PC-9 (cell line): Measurements from ENCODE around the gene GNAQ. TPM values are rescaled to one million over a fixed set of nuclear protein-coding genes. Genes with fewer than 3 reads are reported as not detected.
A peak's percentile ranks its signal among the peaks of the same experiment; 100 is the strongest.

ENCODE experiments used
- BruUV-seq: library from RNA; stranded (reverse); fragments of 400-500 nt; replicated peaks from 2 replicates; lab custom pipeline; 2021; lab: Mats Ljungman, UMichigan
- CTCF ChIA-PET: fragments of 300-600 bp; sonication (Branson Sonifier 250); formaldehyde crosslinking; loops from one replicate; lab custom pipeline; 2022; ENCODE audit warnings: antibody characterized with exemption; lab: Charles Lee
- POLR2A ChIA-PET: fragments of 300-600 bp; sonication (Branson Sonifier 250); formaldehyde crosslinking; loops from one replicate; lab custom pipeline; 2022; ENCODE audit warnings: antibody characterized with exemption; ENCODE audit not compliant: unreplicated experiment; lab: Charles Lee
- DNase-seq, 2 experiments: peaks; one replicate each; pipeline versions ENCODE4 v3.0.0 to v3.0.0-alpha.2; 2015 to 2022; ENCODE audit warnings: mixed read lengths in 1 of 2
- H2AFZ ChIP-seq: fragments of 200-600 bp; sonication (generic); 2 replicates; pipeline ENCODE4 v1.8.1; 2017; ENCODE audit warnings: antibody characterized with exemption
- H3F3A ChIP-seq: fragments of 200-600 bp; sonication (generic); 2 replicates; pipeline ENCODE4 v1.8.1; 2017; ENCODE audit warnings: antibody characterized with exemption, mild to moderate bottlenecking, low read depth; ENCODE audit not compliant: insufficient read depth
- H3K27ac ChIP-seq: fragments of 200-600 bp; sonication (generic); 2 replicates; pipeline ENCODE4 v1.6.1; 2016; ENCODE audit warnings: mixed run types
- H3K27me3 ChIP-seq: fragments of 200-600 bp; sonication (generic); 2 replicates; pipeline ENCODE4 v1.6.1; 2016; ENCODE audit warnings: low read depth, mixed run types; ENCODE audit not compliant: insufficient read depth
- H3K36me3 ChIP-seq: fragments of 200-600 bp; sonication (generic); 2 replicates; pipeline ENCODE4 v1.6.1; 2016; ENCODE audit warnings: low read depth, mixed run types
- H3K4me1 ChIP-seq: fragments of 200-600 bp; sonication (generic); replicated peaks from 2 replicates; pipeline ENCODE4 v1.6.1; 2016; ENCODE audit warnings: mixed run types; ENCODE audit not compliant: insufficient read depth
- H3K4me2 ChIP-seq: fragments of 200-600 bp; sonication (generic); 2 replicates; pipeline ENCODE4 v1.6.1; 2017; ENCODE audit warnings: mixed run types
- H3K4me3 ChIP-seq: fragments of 200-600 bp; sonication (generic); 2 replicates; pipeline ENCODE4 v1.6.1; 2016; ENCODE audit warnings: mixed run types
- H3K79me2 ChIP-seq: fragments of 200-600 bp; sonication (generic); 2 replicates; pipeline ENCODE4 v1.6.1; 2017; ENCODE audit warnings: low read depth, mixed run types
- H3K9me2 ChIP-seq: fragments of 200-600 bp; sonication (generic); 2 replicates; pipeline ENCODE4 v1.8.1; 2017; ENCODE audit warnings: mild to moderate bottlenecking; ENCODE audit not compliant: insufficient read depth
- H3K9me3 ChIP-seq: fragments of 200-600 bp; sonication (generic); 2 replicates; pipeline ENCODE4 v1.8.1; 2016; ENCODE audit warnings: low read depth; ENCODE audit not compliant: insufficient read depth
- H4K20me1 ChIP-seq: fragments of 200-600 bp; sonication (generic); 2 replicates; pipeline ENCODE4 v1.8.1; 2017; ENCODE audit not compliant: insufficient read depth
- CTCF ChIP-seq: fragments of 200-600 bp; sonication (generic); conservative IDR thresholded peaks from 2 replicates; pipeline ENCODE4 v1.6.1; 2017; ENCODE audit warnings: mixed run types, antibody characterized with exemption, mild to moderate bottlenecking, moderate library complexity
- EZH2 ChIP-seq: fragments of 200-600 bp; sonication (generic); IDR thresholded peaks from 2 replicates; pipeline ENCODE4 v1.8.0; 2017; ENCODE audit warnings: antibody characterized with exemption, low read depth
- intact Hi-C: fragments of 100-400 bp; cut with micrococcal nuclease; formaldehyde crosslinking; loops from one replicate; pipeline ENCODE4 v1.10.0; 2022; ENCODE audit not compliant: unreplicated experiment
- total RNA-seq: library from RNA; stranded (reverse); gene quantifications from 2 replicates; pipeline ENCODE4 v1.2.3, GENCODE V29; 2021

The GNAQ gene
- total RNA-seq, 1 experiment from 2014 or later, result 51.6 TPM

- CTCF ChIA-PET, result interaction anchor here (2.1 kb wide), 1 partner anchor 319 kb away, joined by 17 read pairs; no protein-coding TSS in a partner anchor
- H3K9me2 ChIP-seq, result no peaks in the 10 kb centered on the region
- BruUV-seq, result no TSS peak
These were observed 279.1 kb downstream of the GNAQ start for GRCh38 chr9:77752554-77752953.

GRCh38 chr9:77751341-77752091, 280.1 kb downstream of the GNAQ start:
- Histone ChIP-seq H3K79me2 (no peaks in the 10 kb centered on the region), H3K4me2 (no peak overlapping the region), H3K36me3 (no peaks in the 10 kb centered on the region), H3K27me3 (no peaks in the 10 kb centered on the region), H3K27ac (no peak overlapping the region), H3K4me3 (no peak overlapping the region), H3F3A (no peaks in the 10 kb centered on the region), H4K20me1 (no peaks in the 10 kb centered on the region), H3K9me3 (no peaks in the 10 kb centered on the region), H3K9me2 (no peaks in the 10 kb centered on the region), H2AFZ (no peak overlapping the region), H3K4me1 (no peaks in the 10 kb centered on the region; the same call in 1 of the 2 replicates)
- POLR2A ChIA-PET, result interaction anchor here (0.5 kb wide), 1 partner anchor 151 kb away, joined by 7 read pairs; no protein-coding TSS in a partner anchor
- DNase-seq, result peak; percentile 28 to 38
- intact Hi-C loops, result loop anchor here (1.0 to 5.0 kb wide), 7 partner anchors 86 to 371 kb away; partner anchors contain the start of gene GNA14
- CTCF ChIA-PET, result interaction anchor here (0.6 to 2.1 kb wide), 10 partner anchors 77 to 986 kb away, joined by 3 to 17 read pairs (median 4); partner anchors contain the start of gene GNA14
- peak; percentile 77 for TF ChIP-seq CTCF
- TF ChIP-seq EZH2, result no peak
- BruUV-seq, result no TSS peak

More at GRCh38 chr9:77752554-77752953, 279.1 kb downstream of the GNAQ start:
- no peaks in the 10 kb centered on the region for H3K79me2 ChIP-seq
- H3K4me1 ChIP-seq, result no peaks in the 10 kb centered on the region; the same call in 1 of the 2 replicates
- no peaks in the 10 kb centered on the region for H3F3A ChIP-seq
- POLR2A ChIA-PET, result no interaction called here
- H3K4me2 ChIP-seq, result no peak overlapping the region
- no peaks in the 10 kb centered on the region for H4K20me1 ChIP-seq
- intact Hi-C loops, result loop anchor here (5.0 kb wide), 3 partner anchors 85 to 370 kb away; no protein-coding TSS in a partner anchor
- no peak overlapping the region for H3K27ac ChIP-seq
- H3K27me3 ChIP-seq, result no peaks in the 10 kb centered on the region
- TF ChIP-seq EZH2 (no peak), CTCF (no peak)
- H3K36me3 ChIP-seq, result no peaks in the 10 kb centered on the region
- no peak overlapping the region for H2AFZ ChIP-seq
- DNase-seq, result no peak
- no peaks in the 10 kb centered on the region for H3K9me3 ChIP-seq
- H3K4me3 ChIP-seq, result no peak overlapping the region

- CTCF ChIA-PET, result interaction anchor here (0.6 to 2.1 kb wide), 9 partner anchors 76 to 985 kb away, joined by 3 to 17 read pairs (median 4); partner anchors contain the start of gene GNA14
- H3K27ac ChIP-seq, result no peak overlapping the region
These were observed 280.6 kb downstream of the GNAQ start for GRCh38 chr9:77750981-77751340.

More at GRCh38 chr9:77750981-77751340, 280.6 kb downstream of the GNAQ start:
- no peaks in the 10 kb centered on the region for H3F3A ChIP-seq
- no peak for DNase-seq
- H3K4me1 ChIP-seq, result no peaks in the 10 kb centered on the region; the same call in 1 of the 2 replicates
- no peaks in the 10 kb centered on the region for H3K79me2 ChIP-seq
- H2AFZ ChIP-seq, result no peak overlapping the region
- H3K9me3 ChIP-seq, result no peaks in the 10 kb centered on the region
- BruUV-seq, result no TSS peak
- no peaks in the 10 kb centered on the region for H3K36me3 ChIP-seq
- no peak overlapping the region for H3K4me3 ChIP-seq
- intact Hi-C loops, result loop anchor here (1.0 to 5.0 kb wide), 7 partner anchors 86 to 371 kb away; partner anchors contain the start of gene GNA14
- POLR2A ChIA-PET, result no interaction called here
- H3K27me3 ChIP-seq, result no peaks in the 10 kb centered on the region
- no peaks in the 10 kb centered on the region for H4K20me1 ChIP-seq
- TF ChIP-seq CTCF, result no peak
- no peak for TF ChIP-seq EZH2
- H3K9me2 ChIP-seq, result no peaks in the 10 kb centered on the region
- H3K4me2 ChIP-seq, result no peak overlapping the region
